OCI-LY7 (cell line): ENCODE data around the gene SH3BP5L. TPM values are rescaled to one million over a fixed set of nuclear protein-coding genes. Genes with fewer than 3 reads are reported as not detected.

Experiments used
- BruUV-seq: library from RNA; stranded (reverse); fragments of 400-500 nt; replicated peaks from 2 replicates; lab custom pipeline; 2021; lab: Mats Ljungman, UMichigan
- CTCF ChIA-PET: fragments of 300-600 bp; sonication (Branson Sonifier 250); formaldehyde crosslinking; loops from one replicate; lab custom pipeline; 2022; ENCODE audit warnings: antibody characterized with exemption; ENCODE audit not compliant: unreplicated experiment; lab: Charles Lee
- POLR2A ChIA-PET: fragments of 300-600 bp; sonication (Branson Sonifier 250); formaldehyde crosslinking; loops from one replicate; lab custom pipeline; 2022; ENCODE audit warnings: antibody characterized with exemption; lab: Charles Lee
- DNase-seq: peaks from one replicate; pipeline ENCODE4 v3.0.0-alpha.2; 2015; ENCODE audit warnings: low spot score
- H2AFZ ChIP-seq: fragments of 200-600 bp; sonication (generic), shearing (Covaris generic); 2 replicates; pipeline ENCODE4 v1.6.1; 2014; ENCODE audit warnings: mild to moderate bottlenecking, antibody characterized with exemption, low read length, moderate library complexity
- H3K27ac ChIP-seq: fragments of 200-600 bp; sonication (generic); 2 replicates; pipeline ENCODE4 v1.5.1; 2014; ENCODE audit warnings: mixed run types, low read depth, mild to moderate bottlenecking, moderate library complexity, low read length, inconsistent platforms; ENCODE audit not compliant: poor library complexity, severe bottlenecking
- H3K36me3 ChIP-seq: fragments of 200-600 bp; sonication (generic); 2 replicates; pipeline ENCODE4 v1.6.1; 2014; ENCODE audit warnings: mild to moderate bottlenecking, antibody characterized with exemption, low read length, moderate library complexity, mixed read lengths; ENCODE audit not compliant: insufficient read depth
- H3K4me1 ChIP-seq: fragments of 200-600 bp; sonication (generic); 2 replicates; pipeline ENCODE4 v1.5.1; 2014; ENCODE audit warnings: mild to moderate bottlenecking, low read length; ENCODE audit not compliant: insufficient read depth, poor library complexity, severe bottlenecking
- H3K4me2 ChIP-seq: fragments of 200-600 bp; sonication (generic); 2 replicates; pipeline ENCODE4 v1.6.1; 2014; ENCODE audit warnings: mild to moderate bottlenecking, low read length
- H3K4me3 ChIP-seq: fragments of 200-600 bp; sonication (generic); 2 replicates; pipeline ENCODE4 v1.5.1; 2014; ENCODE audit warnings: mild to moderate bottlenecking, low read depth, low read length; ENCODE audit not compliant: poor library complexity, severe bottlenecking
- H3K79me2 ChIP-seq: fragments of 200-600 bp; sonication (generic); 2 replicates; pipeline ENCODE4 v1.6.1; 2016; ENCODE audit warnings: low read depth, mild to moderate bottlenecking, low read length, moderate library complexity, mixed read lengths; ENCODE audit not compliant: insufficient read depth
- H3K9me2 ChIP-seq: fragments of 200-600 bp; sonication (generic); 2 replicates; pipeline ENCODE4 v1.6.1; 2016; ENCODE audit warnings: mild to moderate bottlenecking, low read length, mixed read lengths; ENCODE audit not compliant: insufficient read depth
- H3K9me3 ChIP-seq: fragments of 200-600 bp; sonication (generic); 2 replicates; pipeline ENCODE4 v1.6.1; 2014; ENCODE audit warnings: mild to moderate bottlenecking, mixed run types, low read length, mixed read lengths
- H4K20me1 ChIP-seq: fragments of 200-600 bp; sonication (generic); 2 replicates; pipeline ENCODE4 v1.6.1; 2014; ENCODE audit warnings: mild to moderate bottlenecking, antibody characterized with exemption, low read length, moderate library complexity, mixed read lengths; ENCODE audit not compliant: insufficient read depth
- EZH2phosphoT487 ChIP-seq: fragments of 200-600 bp; sonication (generic); IDR thresholded peaks from 2 replicates; pipeline ENCODE4 v1.6.1; 2018; ENCODE audit warnings: low read depth, borderline replicate concordance, mild to moderate bottlenecking, mixed run types, antibody characterized with exemption, low read length, moderate library complexity, mixed read lengths
- intact Hi-C: fragments of 100-400 bp; cut with micrococcal nuclease; formaldehyde crosslinking; loops from one replicate; pipeline ENCODE4 v1.10.0; 2022; ENCODE audit not compliant: unreplicated experiment
- total RNA-seq, 2 experiments: library from RNA; depleted of rRNA in 1 of 2; stranded (reverse); fragments of >200 nt in 1 of 2; shearing (Covaris generic) in 1 of 2; gene quantifications; 2 replicates each; pipeline ENCODE4 v1.2.3, GENCODE V29; 2014 to 2022
- TF ChIP-seq, protein P1 (sequence below): fragments of 200-600 bp; sonication (generic); conservative IDR thresholded peaks from 2 replicates; pipeline ENCODE4 v1.5.1; 2014; ENCODE audit warnings: mild to moderate bottlenecking, antibody characterized with exemption, low read length, moderate library complexity, mixed read lengths

SH3BP5L gene
- total RNA-seq, 2 experiments from 2014 or later: 16.9 to 21.8 TPM

GRCh38 chr1:248810000-248810726, 15.6 kb downstream of the SH3BP5L start:
- Histone ChIP-seq H3K79me2 (no peaks in the 10 kb centered on the region), H3K9me2 (no peaks in the 10 kb centered on the region), H3K9me3 (no peaks in the 10 kb centered on the region), H3K4me3 (no peak overlapping the region), H3K36me3 (peaks cover 24% of the 10 kb centered on the region; the same call in 1 of the 2 replicates), H2AFZ (no peak overlapping the region), H3K4me1 (peaks cover 15% of the 10 kb centered on the region), H3K4me2 (no peak overlapping the region), H3K27ac (no peak overlapping the region), H4K20me1 (no peaks in the 10 kb centered on the region)
- ChIA-PET POLR2A (no interaction called here), CTCF (no interaction called here)
- DNase-seq: no peak
- TF ChIP-seq, protein P1, sequence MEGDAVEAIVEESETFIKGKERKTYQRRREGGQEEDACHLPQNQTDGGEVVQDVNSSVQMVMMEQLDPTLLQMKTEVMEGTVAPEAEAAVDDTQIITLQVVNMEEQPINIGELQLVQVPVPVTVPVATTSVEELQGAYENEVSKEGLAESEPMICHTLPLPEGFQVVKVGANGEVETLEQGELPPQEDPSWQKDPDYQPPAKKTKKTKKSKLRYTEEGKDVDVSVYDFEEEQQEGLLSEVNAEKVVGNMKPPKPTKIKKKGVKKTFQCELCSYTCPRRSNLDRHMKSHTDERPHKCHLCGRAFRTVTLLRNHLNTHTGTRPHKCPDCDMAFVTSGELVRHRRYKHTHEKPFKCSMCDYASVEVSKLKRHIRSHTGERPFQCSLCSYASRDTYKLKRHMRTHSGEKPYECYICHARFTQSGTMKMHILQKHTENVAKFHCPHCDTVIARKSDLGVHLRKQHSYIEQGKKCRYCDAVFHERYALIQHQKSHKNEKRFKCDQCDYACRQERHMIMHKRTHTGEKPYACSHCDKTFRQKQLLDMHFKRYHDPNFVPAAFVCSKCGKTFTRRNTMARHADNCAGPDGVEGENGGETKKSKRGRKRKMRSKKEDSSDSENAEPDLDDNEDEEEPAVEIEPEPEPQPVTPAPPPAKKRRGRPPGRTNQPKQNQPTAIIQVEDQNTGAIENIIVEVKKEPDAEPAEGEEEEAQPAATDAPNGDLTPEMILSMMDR: no peak
- no peak for TF ChIP-seq EZH2phosphoT487
- no TSS peak for BruUV-seq
- intact Hi-C loops: loop anchor here (5.0 kb wide), 1 partner anchor 568 kb away; no protein-coding TSS in a partner anchor

- H2AFZ ChIP-seq: no peak overlapping the region
- CTCF ChIA-PET: no interaction called here
- no peak for DNase-seq
- BruUV-seq: no TSS peak
- no peak overlapping the region for H3K27ac ChIP-seq
- no peaks in the 10 kb centered on the region for H4K20me1 ChIP-seq
- no peak overlapping the region for H3K4me2 ChIP-seq
- no peaks in the 10 kb centered on the region for H3K79me2 ChIP-seq
- no peaks in the 10 kb centered on the region for H3K9me2 ChIP-seq
- H3K36me3 ChIP-seq: peaks cover 12% of the 10 kb centered on the region; the same call in 1 of the 2 replicates
- no peak overlapping the region for H3K4me3 ChIP-seq
- no peaks in the 10 kb centered on the region for H3K9me3 ChIP-seq
- intact Hi-C loops: loop anchor here (5.0 kb wide), 1 partner anchor 567 kb away; no protein-coding TSS in a partner anchor
- POLR2A ChIA-PET: no interaction called here
- TF ChIP-seq, protein P1: no peak
- no peak for TF ChIP-seq EZH2phosphoT487
- H3K4me1 ChIP-seq: peaks cover 25% of the 10 kb centered on the region
Measured at GRCh38 chr1:248808876-248809275, 16.8 kb downstream of the SH3BP5L start.
